Mesendoderm (in vitro differentiated cells): ENCODE data around the gene ADCYAP1R1.

Experiments used
- DNase-seq: peaks from one replicate; pipeline ENCODE4 v3.0.0; 2013
- H2AK5ac ChIP-seq: 2 replicates; pipeline ENCODE4 v1.6.1; 2013; ENCODE audit warnings: low read length, inconsistent platforms
- H2BK120ac ChIP-seq: 2 replicates; pipeline ENCODE4 v1.6.1; 2013; ENCODE audit warnings: low read depth, mild to moderate bottlenecking, low read length, moderate library complexity, mixed read lengths
- H2BK15ac ChIP-seq: replicated peaks from 2 replicates; pipeline ENCODE4 v1.6.1; 2013; ENCODE audit warnings: low read depth, mild to moderate bottlenecking, moderate library complexity
- H2BK5ac ChIP-seq: 2 replicates; pipeline ENCODE4 v1.6.1; 2013; ENCODE audit warnings: low read length, inconsistent platforms
- H3K18ac ChIP-seq: 2 replicates; pipeline ENCODE4 v1.6.1; 2013; ENCODE audit warnings: mild to moderate bottlenecking, low read length, mixed read lengths
- H3K23ac ChIP-seq: one replicate; pipeline ENCODE4 v1.6.1; 2013; ENCODE audit warnings: low read length
- H3K27ac ChIP-seq: 2 replicates; pipeline ENCODE4 v1.5.1; 2013; ENCODE audit warnings: low read depth, mild to moderate bottlenecking, inconsistent platforms, low read length, moderate library complexity
- H3K27me3 ChIP-seq: 2 replicates; pipeline ENCODE4 v1.6.1; 2013; ENCODE audit warnings: low read length, control low read depth, mild to moderate bottlenecking, inconsistent platforms; ENCODE audit not compliant: insufficient read depth, poor library complexity
- H3K36me3 ChIP-seq: 2 replicates; pipeline ENCODE4 v1.6.1; 2013; ENCODE audit warnings: low read length, inconsistent platforms; ENCODE audit not compliant: control insufficient read depth, insufficient read depth
- H3K4ac ChIP-seq: one replicate; pipeline ENCODE4 v1.6.1; 2013; ENCODE audit warnings: low read depth, mild to moderate bottlenecking, low read length, moderate library complexity
- H3K4me1 ChIP-seq: 2 replicates; pipeline ENCODE4 v1.6.1; 2013; ENCODE audit warnings: low read depth, low read length, inconsistent platforms; ENCODE audit not compliant: control insufficient read depth
- H3K4me2 ChIP-seq: 2 replicates; pipeline ENCODE4 v1.6.1; 2013; ENCODE audit warnings: low read length
- H3K4me3 ChIP-seq: 2 replicates; pipeline ENCODE4 v1.5.1; 2013; ENCODE audit warnings: mild to moderate bottlenecking, low read length
- H3K56ac ChIP-seq: one replicate; pipeline ENCODE4 v1.6.1; 2013; ENCODE audit warnings: low read length
- H3K79me1 ChIP-seq: 2 replicates; pipeline ENCODE4 v1.6.1; 2013; ENCODE audit warnings: low read length, inconsistent platforms
- H3K79me2 ChIP-seq: 2 replicates; pipeline ENCODE4 v1.6.1; 2013; ENCODE audit warnings: mild to moderate bottlenecking, low read length; ENCODE audit not compliant: control insufficient read depth, insufficient read depth
- H3K9ac ChIP-seq: 2 replicates; pipeline ENCODE4 v1.6.1; 2013; ENCODE audit warnings: low read length, inconsistent platforms
- H4K5ac ChIP-seq: one replicate; pipeline ENCODE4 v1.6.1; 2013; ENCODE audit warnings: low read length
- H4K8ac ChIP-seq: one replicate; pipeline ENCODE4 v1.6.1; 2013; ENCODE audit warnings: low read depth, mild to moderate bottlenecking, control low read depth, low read length, moderate library complexity
- WGBS: extraction: QIAGEN DNeasy Blood & Tissue Kit; methylation state at CpG from one replicate; pipeline ENCODE4 v1.1.7; 2013; ENCODE audit warnings: low lambda C conversion rate, missing lambda C conversion rate; ENCODE audit not compliant: insufficient coverage; ENCODE audit errors: extremely low coverage; 5-methylcytosine and 5-hydroxymethylcytosine counted together

Gene ADCYAP1R1

DNA sequence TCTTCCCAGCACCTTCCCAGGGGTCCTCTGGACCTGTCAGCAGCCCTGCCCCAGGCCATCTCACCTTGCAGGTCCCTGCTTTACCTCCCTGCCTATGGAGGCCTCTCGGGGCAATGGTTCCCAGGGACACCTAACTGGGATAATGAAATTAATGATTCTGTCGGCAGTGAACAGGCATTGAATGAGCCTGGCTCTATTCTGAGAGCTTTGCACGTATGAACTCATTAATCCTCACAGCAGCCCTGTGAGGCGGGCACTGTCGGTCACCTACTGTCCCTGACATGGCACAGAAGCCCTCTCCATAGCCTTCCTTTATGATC, 22.9 kb downstream of the ADCYAP1R1 start:
- no peak overlapping the region for H3K23ac ChIP-seq
- H3K27me3 ChIP-seq: no peaks in the 10 kb centered on the region
- DNase-seq: no peak
- H3K4ac ChIP-seq: no peak overlapping the region
- no peak overlapping the region for H2BK5ac ChIP-seq
- H2BK120ac ChIP-seq: no peak overlapping the region
- H3K9ac ChIP-seq: no peak overlapping the region
- no peak overlapping the region for H3K56ac ChIP-seq
- H3K79me1 ChIP-seq: no peaks in the 10 kb centered on the region
- H4K5ac ChIP-seq: no peak overlapping the region
- H4K8ac ChIP-seq: no peak overlapping the region
- H3K18ac ChIP-seq: no peak overlapping the region
- H3K27ac ChIP-seq: no peak overlapping the region
- no peak overlapping the region for H2AK5ac ChIP-seq
- H3K4me2 ChIP-seq: no peak overlapping the region
- H3K79me2 ChIP-seq: no peaks in the 10 kb centered on the region
- no CpG with 5 or more reads among the region's 5 CpGs for WGBS
- no peak overlapping the region for H3K4me3 ChIP-seq
- peaks cover 9% of the 10 kb centered on the region for H3K4me1 ChIP-seq
- no peak overlapping the region for H2BK15ac ChIP-seq
- no peaks in the 10 kb centered on the region for H3K36me3 ChIP-seq

DNA sequence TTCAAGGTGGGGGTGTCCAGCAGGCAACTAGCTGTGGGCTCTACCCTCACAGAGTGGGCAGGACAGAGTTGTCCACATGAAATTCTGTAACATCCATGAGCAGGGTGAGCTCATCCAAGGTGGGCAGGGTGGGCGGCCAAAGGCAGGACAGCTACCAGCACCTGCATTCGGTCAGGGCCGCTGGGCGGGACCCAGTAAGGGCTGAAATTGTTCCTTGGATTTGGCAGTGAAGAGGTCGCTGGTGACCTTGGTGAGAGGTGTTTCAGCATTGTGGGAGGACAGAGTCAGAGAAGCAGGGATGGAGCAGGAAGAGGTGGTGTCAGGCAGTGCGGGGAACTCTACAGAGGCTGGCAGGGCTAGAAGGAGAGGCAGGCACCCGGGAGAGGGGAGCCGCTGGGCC, 23.9 kb downstream of the ADCYAP1R1 start:
- Histone ChIP-seq H3K23ac (no peak overlapping the region), H3K79me2 (no peaks in the 10 kb centered on the region), H3K4me1 (peaks cover 9% of the 10 kb centered on the region), H2BK5ac (no peak overlapping the region), H3K27ac (no peak overlapping the region), H3K4me3 (no peak overlapping the region), H3K18ac (no peak overlapping the region), H2BK120ac (no peak overlapping the region), H2AK5ac (no peak overlapping the region), H3K79me1 (no peaks in the 10 kb centered on the region), H4K5ac (no peak overlapping the region), H3K36me3 (no peaks in the 10 kb centered on the region), H4K8ac (no peak overlapping the region), H3K27me3 (no peaks in the 10 kb centered on the region), H3K56ac (no peak overlapping the region), H3K4ac (no peak overlapping the region), H3K4me2 (no peak overlapping the region), H2BK15ac (no peak overlapping the region), H3K9ac (no peak overlapping the region)
- no peak for DNase-seq
- no CpG with 5 or more reads among the region's 8 CpGs for WGBS

GRCh38 chr7:31076641-31077310, 24.7 kb downstream of the ADCYAP1R1 start:
- DNase-seq: no peak
- Histone ChIP-seq H2BK5ac (no peak overlapping the region), H4K8ac (no peak overlapping the region), H2BK15ac (no peak overlapping the region), H3K27ac (no peak overlapping the region), H3K36me3 (no peaks in the 10 kb centered on the region), H4K5ac (no peak overlapping the region), H3K79me1 (no peaks in the 10 kb centered on the region), H3K4me1 (peaks cover 9% of the 10 kb centered on the region), H3K27me3 (no peaks in the 10 kb centered on the region), H2BK120ac (no peak overlapping the region), H3K4me3 (no peak overlapping the region), H3K56ac (no peak overlapping the region), H3K4me2 (no peak overlapping the region), H3K79me2 (no peaks in the 10 kb centered on the region), H3K18ac (no peak overlapping the region), H3K23ac (no peak overlapping the region), H3K4ac (no peak overlapping the region), H2AK5ac (no peak overlapping the region), H3K9ac (no peak overlapping the region)
- no CpG with 5 or more reads among the region's 11 CpGs for WGBS

GRCh38 chr7:31077484-31078362, 25.6 kb downstream of the ADCYAP1R1 start:
- H3K36me3 ChIP-seq: no peaks in the 10 kb centered on the region
- H3K4ac ChIP-seq: no peak overlapping the region
- no peak overlapping the region for H2BK5ac ChIP-seq
- no peak overlapping the region for H2AK5ac ChIP-seq
- no peaks in the 10 kb centered on the region for H3K79me2 ChIP-seq
- H4K8ac ChIP-seq: no peak overlapping the region
- H3K4me3 ChIP-seq: no peak overlapping the region
- H4K5ac ChIP-seq: no peak overlapping the region
- no peaks in the 10 kb centered on the region for H3K27me3 ChIP-seq
- H3K56ac ChIP-seq: no peak overlapping the region
- H2BK120ac ChIP-seq: no peak overlapping the region
- DNase-seq: no peak
- no peak overlapping the region for H3K18ac ChIP-seq
- H3K79me1 ChIP-seq: no peaks in the 10 kb centered on the region
- peaks cover 9% of the 10 kb centered on the region for H3K4me1 ChIP-seq
- H3K4me2 ChIP-seq: no peak overlapping the region
- H3K9ac ChIP-seq: no peak overlapping the region
- no peak overlapping the region for H3K23ac ChIP-seq
- no peak overlapping the region for H3K27ac ChIP-seq
- no peak overlapping the region for H2BK15ac ChIP-seq
- 100% methylated on average over 1 of the region's 10 CpGs for WGBS

GRCh38 chr7:31078363-31078990, 26.4 kb downstream of the ADCYAP1R1 start:
- no peak overlapping the region for H4K5ac ChIP-seq
- DNase-seq: no peak
- H3K79me2 ChIP-seq: no peaks in the 10 kb centered on the region
- H3K18ac ChIP-seq: no peak overlapping the region
- no peaks in the 10 kb centered on the region for H3K27me3 ChIP-seq
- H3K4me1 ChIP-seq: peaks cover 9% of the 10 kb centered on the region
- no peak overlapping the region for H3K56ac ChIP-seq
- no peak overlapping the region for H2BK15ac ChIP-seq
- H3K4ac ChIP-seq: no peak overlapping the region
- no peak overlapping the region for H4K8ac ChIP-seq
- no peak overlapping the region for H3K23ac ChIP-seq
- H3K36me3 ChIP-seq: no peaks in the 10 kb centered on the region
- H2AK5ac ChIP-seq: no peak overlapping the region
- H3K27ac ChIP-seq: no peak overlapping the region
- no peak overlapping the region for H3K4me2 ChIP-seq
- H3K4me3 ChIP-seq: no peak overlapping the region
- WGBS: no CpG with 5 or more reads among the region's 24 CpGs
- H2BK120ac ChIP-seq: no peak overlapping the region
- no peaks in the 10 kb centered on the region for H3K79me1 ChIP-seq
- no peak overlapping the region for H2BK5ac ChIP-seq
- no peak overlapping the region for H3K9ac ChIP-seq
